ENCODE results near the gene RPP40.
"Not testable (repeated sequence)": the region's sequence is repeated elsewhere in the genome, so short reads cannot be mapped to it uniquely, and the experiment has no call there.

RPP40 gene

GRCh38 chr6:5003604-5004372, at the start of gene RPP40:
RPP40 (minus strand) TSS chr6:5004037; CDS start chr6:5004002, 35 bp downstream.
- peak within 1 kb of the TSS; percentile 79 for H3K4me3 ChIP-seq (ENCODE audit: low read depth, low read length)

DNA sequence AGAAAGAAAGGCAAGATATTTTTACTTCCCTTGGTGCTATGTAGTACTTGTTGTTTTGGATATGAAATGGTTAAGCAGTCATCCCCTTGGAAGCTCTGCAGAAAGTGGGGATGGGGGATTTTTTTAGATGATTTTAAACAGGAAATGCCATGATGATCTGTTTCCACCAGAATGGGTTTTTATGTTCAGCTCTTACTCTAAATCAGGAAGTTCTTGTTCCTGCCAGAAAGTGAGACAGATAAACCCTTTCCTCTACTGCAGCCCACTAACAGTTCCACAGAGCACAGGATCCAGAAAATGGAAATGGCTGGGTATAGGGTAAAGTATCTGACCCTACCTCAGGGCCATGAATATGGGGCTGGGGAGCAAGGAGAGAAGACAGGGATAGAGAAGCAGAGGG, 49.2 kb upstream of the RPP40 start:
- H3K4me3 ChIP-seq (ENCODE audit: low read depth, low read length): no peak overlapping the region

GRCh38 chr6:5051394-5051793, 47.6 kb upstream of the RPP40 start:
- H3K4me3 ChIP-seq (ENCODE audit: low read depth, low read length): no peak overlapping the region

DNA sequence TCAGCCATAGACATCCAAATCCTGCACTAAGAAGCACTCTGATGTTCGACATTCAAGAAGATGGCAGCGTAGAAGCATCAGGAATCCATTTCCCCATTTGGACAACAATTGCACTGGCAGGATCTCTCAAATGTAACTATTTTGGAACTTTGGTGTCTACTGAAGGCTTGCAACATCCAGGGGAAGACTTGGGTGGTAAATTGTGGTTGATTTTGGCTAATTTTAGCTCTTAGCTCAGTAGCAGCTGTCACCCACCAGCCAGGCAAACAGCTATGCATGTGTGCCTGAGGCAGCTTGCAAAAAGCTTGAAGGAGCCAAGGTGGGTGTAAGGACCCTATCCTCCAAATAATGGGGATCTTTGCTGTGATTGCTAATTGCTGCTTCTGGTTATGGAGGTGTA, 46.2 kb upstream of the RPP40 start:
- H3K4me3 ChIP-seq (ENCODE audit: low read depth, low read length): no peak overlapping the region

GRCh38 chr6:5046430-5046829, 42.6 kb upstream of the RPP40 start:
- H3K4me3 ChIP-seq (ENCODE audit: low read depth, low read length): no peak overlapping the region

- H3K4me3 ChIP-seq (ENCODE audit: low read depth, low read length): no peak overlapping the region
These were observed 41.6 kb upstream of the RPP40 start for GRCh38 chr6:5045416-5045815.

DNA sequence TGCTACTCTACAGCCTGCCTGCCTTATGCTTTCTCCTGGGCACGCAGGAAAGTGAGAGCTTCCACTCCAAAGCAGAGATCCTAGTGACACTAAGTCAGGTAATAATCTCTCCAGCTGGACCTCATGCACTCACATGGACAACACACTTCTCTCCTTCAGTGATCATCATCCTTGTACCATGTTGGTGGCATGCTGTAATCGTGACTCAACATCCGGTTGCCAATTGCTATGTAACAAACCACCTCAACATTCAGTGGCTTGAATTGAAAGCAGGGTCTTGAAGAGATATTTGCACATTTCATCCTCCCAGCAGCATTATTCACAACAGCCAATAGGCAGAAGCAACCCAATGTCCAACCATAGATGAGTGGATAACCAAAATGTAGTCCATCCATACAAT, 41.0 kb upstream of the RPP40 start:
- H3K4me3 ChIP-seq (ENCODE audit: low read depth, low read length): no peak overlapping the region

- H3K4me3 ChIP-seq (ENCODE audit: low read depth, low read length): no peak overlapping the region
These were observed 38.6 kb upstream of the RPP40 start for GRCh38 chr6:5042436-5042835.

DNA sequence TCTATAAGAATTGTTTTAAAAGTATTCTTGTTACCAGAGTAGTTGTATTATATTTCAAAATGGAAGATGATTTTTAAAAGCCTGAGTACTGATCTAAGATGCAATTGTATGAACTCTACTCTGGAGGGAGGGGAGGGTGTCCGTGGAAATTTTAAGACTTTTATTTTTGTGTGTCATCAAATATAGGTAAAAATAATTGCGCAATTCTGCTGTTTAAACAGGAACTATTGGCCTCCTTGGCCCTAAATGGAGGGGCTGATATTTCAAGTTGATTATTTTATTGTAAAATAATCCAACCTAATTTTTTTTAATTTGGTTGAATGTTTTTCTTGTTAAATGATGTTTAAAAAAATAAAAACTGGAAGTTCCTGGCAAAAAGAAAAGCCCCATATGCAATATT, 38.1 kb upstream of the RPP40 start:
- H3K4me3 ChIP-seq (ENCODE audit: low read depth, low read length): no peak overlapping the region

DNA sequence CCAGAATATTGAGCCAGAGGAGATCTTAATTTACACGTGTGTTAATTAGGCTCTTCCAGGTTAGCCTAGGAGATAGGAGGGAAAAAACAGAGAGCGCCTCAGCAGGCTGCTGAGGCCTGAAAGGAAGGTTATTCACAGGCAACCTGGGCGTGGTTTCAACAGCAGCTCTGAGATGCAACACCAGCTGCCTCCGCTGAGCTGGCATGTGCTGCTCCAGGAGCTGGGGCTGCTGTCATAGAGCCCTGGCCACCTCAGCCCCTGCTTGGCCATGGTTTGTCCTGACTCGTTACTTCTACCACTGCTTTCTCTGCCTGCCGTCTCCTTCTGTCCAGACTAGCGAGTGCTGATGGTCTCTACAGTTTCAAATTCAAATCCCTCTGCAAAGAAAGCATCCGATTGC, 32.4 kb upstream of the RPP40 start:
- no peak overlapping the region for H3K4me3 ChIP-seq (ENCODE audit: low read depth, low read length)

GRCh38 chr6:5034736-5035135, 30.9 kb upstream of the RPP40 start:
- H3K4me3 ChIP-seq (ENCODE audit: low read depth, low read length): no peak overlapping the region

GRCh38 chr6:5034328-5034727, 30.5 kb upstream of the RPP40 start:
- no peak overlapping the region for H3K4me3 ChIP-seq (ENCODE audit: low read depth, low read length)

DNA sequence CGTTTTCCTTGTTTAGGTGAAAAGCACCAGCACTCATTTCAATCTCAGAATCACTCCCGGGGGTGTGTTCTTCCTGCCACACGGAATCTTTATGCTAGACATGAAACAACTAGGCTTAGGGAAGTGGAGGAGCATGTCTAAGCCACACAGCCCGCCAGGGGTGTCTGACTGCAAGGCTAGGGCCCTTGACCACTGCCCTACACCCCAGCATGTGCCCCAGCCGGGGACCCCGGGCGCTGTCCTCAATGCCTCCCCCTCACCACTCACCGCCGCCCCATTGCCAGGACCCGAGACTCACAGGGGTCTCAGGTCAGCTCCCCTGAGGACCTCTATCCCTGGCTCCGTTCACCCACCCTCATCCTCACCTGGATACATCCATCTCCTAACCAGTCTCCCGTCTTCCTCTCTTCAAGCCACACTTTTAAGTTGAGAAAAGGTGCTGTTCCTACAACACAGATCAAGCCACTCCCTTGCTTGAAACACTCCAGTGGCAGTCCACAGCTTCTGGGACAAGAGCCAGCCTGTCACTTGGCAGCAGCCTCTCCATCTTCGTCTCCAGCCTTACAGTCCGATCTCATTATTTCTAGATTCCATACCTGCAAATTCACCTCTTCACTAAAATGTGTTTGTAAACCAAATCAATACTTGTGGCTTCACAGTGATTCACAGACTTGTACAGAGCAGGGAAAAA, 29.5 kb upstream of the RPP40 start:
- H3K4me3 ChIP-seq (ENCODE audit: low read depth, low read length): not testable (repeated sequence)

- H3K4me3 ChIP-seq (ENCODE audit: low read depth, low read length): not testable (repeated sequence)
These were observed 28.9 kb upstream of the RPP40 start for GRCh38 chr6:5032706-5033105.

GRCh38 chr6:5031150-5031549, 27.3 kb upstream of the RPP40 start:
- no peak overlapping the region for H3K4me3 ChIP-seq (ENCODE audit: low read depth, low read length)

DNA sequence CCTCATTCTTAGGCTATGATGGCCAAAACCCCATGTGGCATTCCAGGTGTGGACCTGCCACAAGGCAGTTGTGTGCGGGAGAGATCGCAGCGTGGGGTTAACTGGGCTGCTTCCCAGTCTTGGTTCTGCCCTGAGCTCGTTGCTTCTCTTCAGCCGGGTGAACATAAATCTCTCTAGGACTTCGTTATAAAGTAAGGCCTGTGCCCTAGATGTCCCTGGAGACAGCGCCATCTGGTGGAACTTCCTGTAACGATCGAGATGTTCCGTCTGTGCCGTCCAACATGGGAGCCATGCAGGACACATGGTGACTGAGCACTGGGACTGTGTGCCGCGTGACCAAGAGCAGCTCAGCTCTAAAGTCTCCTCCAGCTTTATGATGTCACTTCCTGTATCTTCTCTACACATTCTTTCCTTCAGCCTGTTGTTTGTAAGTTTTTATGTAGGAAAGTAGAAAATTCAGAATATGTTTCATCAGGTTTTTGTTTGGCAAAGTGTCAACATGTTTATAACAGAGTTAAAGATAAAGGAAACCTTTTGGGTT, 26.8 kb upstream of the RPP40 start:
- no peak overlapping the region for H3K4me3 ChIP-seq (ENCODE audit: low read depth, low read length)

- H3K4me3 ChIP-seq (ENCODE audit: low read depth, low read length): no peak overlapping the region
These were observed 25.8 kb upstream of the RPP40 start for GRCh38 chr6:5029609-5030008.

GRCh38 chr6:5028921-5029320, 25.1 kb upstream of the RPP40 start:
- no peak overlapping the region for H3K4me3 ChIP-seq (ENCODE audit: low read depth, low read length)

DNA sequence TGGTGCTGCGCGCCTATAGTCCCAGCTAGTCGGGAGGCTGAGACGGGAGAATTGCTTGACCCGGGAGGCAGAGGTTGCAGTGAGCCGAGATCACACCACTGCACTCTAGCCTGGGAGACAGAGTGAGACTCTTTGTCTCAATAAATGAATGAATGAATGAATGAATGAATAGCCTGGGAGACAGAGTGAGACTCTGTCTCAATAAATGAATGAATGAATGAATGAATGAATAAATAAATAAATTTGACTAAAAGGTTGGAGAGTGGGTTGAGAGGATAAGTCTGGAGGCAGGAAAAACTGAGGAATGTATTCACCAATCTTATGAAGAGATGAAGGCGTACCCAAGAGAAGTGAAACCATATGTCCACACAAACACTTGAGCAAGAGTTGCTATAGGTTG, 24.5 kb upstream of the RPP40 start:
- no peak overlapping the region for H3K4me3 ChIP-seq (ENCODE audit: low read depth, low read length)

- peak overlapping the region; percentile 53 for H3K4me3 ChIP-seq (ENCODE audit: low read depth, low read length)
These were observed 22.3 kb upstream of the RPP40 start for GRCh38 chr6:5025911-5026819.

DNA sequence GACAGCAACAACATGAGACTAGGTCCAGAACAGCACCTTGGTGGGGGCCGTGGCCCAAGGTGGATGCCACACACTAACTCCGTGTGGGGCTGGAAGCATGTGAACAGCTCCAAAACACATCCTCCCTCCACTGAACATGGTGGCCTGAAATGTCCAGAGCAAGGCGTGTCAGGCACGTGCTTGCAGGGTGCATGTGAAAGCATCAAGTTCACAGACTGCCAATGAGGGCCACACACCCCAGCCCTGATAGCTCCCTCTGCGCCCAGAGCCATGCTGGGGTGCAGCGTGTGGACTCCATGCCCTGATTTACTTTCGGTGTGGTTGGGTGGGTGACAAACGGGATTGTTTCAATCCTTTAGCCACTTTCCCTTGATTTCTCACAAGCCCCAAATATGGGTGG, 20.1 kb upstream of the RPP40 start:
- H3K4me3 ChIP-seq (ENCODE audit: low read depth, low read length): no peak overlapping the region
